PC-9 (cell line): ENCODE results near the gene FADS3. TPM values are rescaled to one million over a fixed set of nuclear protein-coding genes. Genes with fewer than 3 reads are reported as not detected.

ENCODE experiments used
- BruUV-seq: library from RNA; stranded (reverse); fragments of 400-500 nt; replicated peaks from 2 replicates; lab custom pipeline; 2021; lab: Mats Ljungman, UMichigan
- CTCF ChIA-PET: fragments of 300-600 bp; sonication (Branson Sonifier 250); formaldehyde crosslinking; loops from one replicate; lab custom pipeline; 2022; ENCODE audit warnings: antibody characterized with exemption; lab: Charles Lee
- POLR2A ChIA-PET: fragments of 300-600 bp; sonication (Branson Sonifier 250); formaldehyde crosslinking; loops from one replicate; lab custom pipeline; 2022; ENCODE audit warnings: antibody characterized with exemption; ENCODE audit not compliant: unreplicated experiment; lab: Charles Lee
- DNase-seq, 2 experiments: peaks; one replicate each; pipeline versions ENCODE4 v3.0.0 to v3.0.0-alpha.2; 2015 to 2022; ENCODE audit warnings: mixed read lengths in 1 of 2
- H2AFZ ChIP-seq: fragments of 200-600 bp; sonication (generic); 2 replicates; pipeline ENCODE4 v1.8.1; 2017; ENCODE audit warnings: antibody characterized with exemption
- H3F3A ChIP-seq: fragments of 200-600 bp; sonication (generic); 2 replicates; pipeline ENCODE4 v1.8.1; 2017; ENCODE audit warnings: antibody characterized with exemption, mild to moderate bottlenecking, low read depth; ENCODE audit not compliant: insufficient read depth
- H3K27ac ChIP-seq: fragments of 200-600 bp; sonication (generic); 2 replicates; pipeline ENCODE4 v1.6.1; 2016; ENCODE audit warnings: mixed run types
- H3K27me3 ChIP-seq: fragments of 200-600 bp; sonication (generic); 2 replicates; pipeline ENCODE4 v1.6.1; 2016; ENCODE audit warnings: low read depth, mixed run types; ENCODE audit not compliant: insufficient read depth
- H3K36me3 ChIP-seq: fragments of 200-600 bp; sonication (generic); 2 replicates; pipeline ENCODE4 v1.6.1; 2016; ENCODE audit warnings: low read depth, mixed run types
- H3K4me1 ChIP-seq: fragments of 200-600 bp; sonication (generic); replicated peaks from 2 replicates; pipeline ENCODE4 v1.6.1; 2016; ENCODE audit warnings: mixed run types; ENCODE audit not compliant: insufficient read depth
- H3K4me2 ChIP-seq: fragments of 200-600 bp; sonication (generic); 2 replicates; pipeline ENCODE4 v1.6.1; 2017; ENCODE audit warnings: mixed run types
- H3K4me3 ChIP-seq: fragments of 200-600 bp; sonication (generic); 2 replicates; pipeline ENCODE4 v1.6.1; 2016; ENCODE audit warnings: mixed run types
- H3K79me2 ChIP-seq: fragments of 200-600 bp; sonication (generic); 2 replicates; pipeline ENCODE4 v1.6.1; 2017; ENCODE audit warnings: low read depth, mixed run types
- H3K9me2 ChIP-seq: fragments of 200-600 bp; sonication (generic); 2 replicates; pipeline ENCODE4 v1.8.1; 2017; ENCODE audit warnings: mild to moderate bottlenecking; ENCODE audit not compliant: insufficient read depth
- H3K9me3 ChIP-seq: fragments of 200-600 bp; sonication (generic); 2 replicates; pipeline ENCODE4 v1.8.1; 2016; ENCODE audit warnings: low read depth; ENCODE audit not compliant: insufficient read depth
- H4K20me1 ChIP-seq: fragments of 200-600 bp; sonication (generic); 2 replicates; pipeline ENCODE4 v1.8.1; 2017; ENCODE audit not compliant: insufficient read depth
- CTCF ChIP-seq: fragments of 200-600 bp; sonication (generic); conservative IDR thresholded peaks from 2 replicates; pipeline ENCODE4 v1.6.1; 2017; ENCODE audit warnings: mixed run types, antibody characterized with exemption, mild to moderate bottlenecking, moderate library complexity
- EZH2 ChIP-seq: fragments of 200-600 bp; sonication (generic); IDR thresholded peaks from 2 replicates; pipeline ENCODE4 v1.8.0; 2017; ENCODE audit warnings: antibody characterized with exemption, low read depth
- intact Hi-C: fragments of 100-400 bp; cut with micrococcal nuclease; formaldehyde crosslinking; loops from one replicate; pipeline ENCODE4 v1.10.0; 2022; ENCODE audit not compliant: unreplicated experiment
- total RNA-seq: library from RNA; stranded (reverse); gene quantifications from 2 replicates; pipeline ENCODE4 v1.2.3, GENCODE V29; 2021

The FADS3 gene
- total RNA-seq, 1 experiment from 2014 or later = 75.5 TPM

- ChIA-PET POLR2A (interaction anchor here (0.6 kb wide), 2 partner anchors 15 to 148 kb away, joined by 3 to 10 read pairs; no protein-coding TSS in a partner anchor), CTCF (interaction anchor here (0.7 kb wide), 1 partner anchor 281 kb away, joined by 3 read pairs; no protein-coding TSS in a partner anchor)
- H3K4me2 ChIP-seq = no peak overlapping the region
- no peaks in the 10 kb centered on the region for H3K36me3 ChIP-seq
- no peaks in the 10 kb centered on the region for H3K4me1 ChIP-seq
- no peaks in the 10 kb centered on the region for H3K9me3 ChIP-seq
- H3F3A ChIP-seq = no peaks in the 10 kb centered on the region
- H3K79me2 ChIP-seq = no peaks in the 10 kb centered on the region
- H4K20me1 ChIP-seq = no peaks in the 10 kb centered on the region
- H2AFZ ChIP-seq = no peak overlapping the region
- H3K4me3 ChIP-seq = no peak overlapping the region
- intact Hi-C loops = no loop called here
- H3K27ac ChIP-seq = no peak overlapping the region
- BruUV-seq = no TSS peak
- H3K9me2 ChIP-seq = no peaks in the 10 kb centered on the region
- H3K27me3 ChIP-seq = no peaks in the 10 kb centered on the region
- no peak for DNase-seq
- TF ChIP-seq CTCF (no peak), EZH2 (no peak)
Measured at GRCh38 chr11:61904539-61905048, 13.2 kb upstream of the FADS3 start.

- ChIA-PET CTCF (interaction anchor here (0.7 kb wide), 1 partner anchor 281 kb away, joined by 3 read pairs; no protein-coding TSS in a partner anchor), POLR2A (no interaction called here)
- H3F3A ChIP-seq = no peaks in the 10 kb centered on the region
- no peaks in the 10 kb centered on the region for H3K9me2 ChIP-seq
- no peak overlapping the region for H3K4me3 ChIP-seq
- TF ChIP-seq CTCF (no peak), EZH2 (no peak)
- no peaks in the 10 kb centered on the region for H3K79me2 ChIP-seq
- no peaks in the 10 kb centered on the region for H3K27me3 ChIP-seq
- no peak overlapping the region for H3K4me2 ChIP-seq
- no peaks in the 10 kb centered on the region for H4K20me1 ChIP-seq
- no peaks in the 10 kb centered on the region; the same call in 1 of the 2 replicates for H3K4me1 ChIP-seq
- no peak for DNase-seq
- no TSS peak for BruUV-seq
- no peak overlapping the region for H3K27ac ChIP-seq
- no peaks in the 10 kb centered on the region for H3K9me3 ChIP-seq
- no peak overlapping the region for H2AFZ ChIP-seq
- H3K36me3 ChIP-seq = no peaks in the 10 kb centered on the region
- intact Hi-C loops = no loop called here
Measured at GRCh38 chr11:61903845-61904244, 12.5 kb upstream of the FADS3 start.

GRCh38 chr11:61902313-61902712 is 11.0 kb upstream of the FADS3 start:
- POLR2A ChIA-PET = no interaction called here
- H3K79me2 ChIP-seq = no peaks in the 10 kb centered on the region
- H3K36me3 ChIP-seq = no peaks in the 10 kb centered on the region
- no peaks in the 10 kb centered on the region for H3K9me3 ChIP-seq
- H3K9me2 ChIP-seq = no peaks in the 10 kb centered on the region
- H2AFZ ChIP-seq = no peak overlapping the region
- H3K4me3 ChIP-seq = no peak overlapping the region
- no peaks in the 10 kb centered on the region; the same call in 1 of the 2 replicates for H3K4me1 ChIP-seq
- CTCF ChIA-PET = interaction anchor here (0.6 to 1.3 kb wide), 3 partner anchors 13 to 204 kb away, joined by 3 to 7 read pairs (median 3); no protein-coding TSS in a partner anchor
- no peaks in the 10 kb centered on the region for H4K20me1 ChIP-seq
- intact Hi-C loops = no loop called here
- TF ChIP-seq EZH2 = no peak
- no peaks in the 10 kb centered on the region for H3F3A ChIP-seq
- no peaks in the 10 kb centered on the region for H3K27me3 ChIP-seq
- no TSS peak for BruUV-seq
- H3K27ac ChIP-seq = no peak overlapping the region
- no peak overlapping the region for H3K4me2 ChIP-seq
- DNase-seq = no peak
